Ovary (tissue), 3 donors: ENCODE results near the gene NOTCH1.

ENCODE experiments used
- CTCF ChIP-seq, 3 donors: fragments of 450-650 bp in 2 of 3; fragments of 200-600 bp in 1 of 3; IDR thresholded peaks; one replicate each; pipeline versions ENCODE4 v1.5.1 to v1.8.0; 2016 to 2022; ENCODE audit warnings: antibody characterized with exemption in 3 of 3, mild to moderate bottlenecking in 1 of 3
- POLR2A ChIP-seq: fragments of 450-650 bp; IDR thresholded peaks from one replicate; pipeline ENCODE4 v1.6.1; 2017; ENCODE audit warnings: antibody characterized with exemption, mild to moderate bottlenecking, moderate library complexity
- donor health status: DM: no; HTN: no; CAD: no.

DNA sequence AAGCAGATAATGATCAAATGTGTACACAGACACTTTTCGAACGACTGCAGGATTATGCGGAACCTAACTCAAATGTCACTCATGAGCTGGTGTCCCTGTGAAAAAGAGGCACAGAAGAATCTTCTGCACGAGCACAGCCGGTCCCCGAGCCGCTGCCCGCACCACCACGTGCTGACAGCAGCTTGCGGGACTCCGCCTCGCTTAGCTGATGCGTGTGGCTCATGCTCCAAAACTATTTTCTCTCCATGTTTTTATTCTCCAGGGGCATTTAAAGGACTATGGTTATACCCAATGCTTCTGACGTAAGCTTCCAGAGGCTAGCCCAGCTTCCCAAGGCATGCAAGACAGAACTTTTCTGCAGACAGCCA is 72.5 kb downstream of the NOTCH1 start:
- TF ChIP-seq CTCF (IDR thresholded peaks at IDR 0.05) (no peak), POLR2A (no peak)
